Naive thymus-derived CD8-positive, alpha-beta T cell (primary cell): ENCODE results near the gene SIGMAR1. TPM values are rescaled to one million over a fixed set of nuclear protein-coding genes. Genes with fewer than 3 reads are reported as not detected.

ENCODE experiments used
- ATAC-seq, 2 donors: fragments of 150-1000 bp; cut with Tn5 transposase in 1 of 2; sonication (Bioruptor Pico), chemical (Tn5 transposase) in 1 of 2; 1 replicate in 1 of 2; 2 replicates in 1 of 2; pipeline ENCODE4 v1.10.0; 2021; ENCODE audit warnings: mild to moderate bottlenecking in 2 of 2, moderate library complexity in 2 of 2
- POLR2A ChIA-PET: fragments of 350-600 bp; sonication (Branson Sonifier 250); formaldehyde crosslinking; loops from one replicate; lab custom pipeline; 2021; ENCODE audit warnings: antibody characterized with exemption; lab: Charles Lee
- DNase-seq, 10 donors: peaks; one replicate each; pipeline versions ENCODE4 v3.0.0 to v3.0.0-alpha.2; 2020 to 2022
- H3K27ac Mint-ChIP-seq, 10 donors: one replicate each; pipeline ENCODE4 v1.8.0; 2020 to 2022; ENCODE audit warnings: mild to moderate bottlenecking in 10 of 10, mixed read lengths in 10 of 10, moderate library complexity in 4 of 10, inconsistent platforms in 1 of 10
- H3K27me3 Mint-ChIP-seq, 5 donors: one replicate each; pipeline ENCODE4 v1.8.0; 2021 to 2022; ENCODE audit warnings: mixed read lengths in 5 of 5
- H3K36me3 Mint-ChIP-seq, 3 donors: one replicate each; pipeline ENCODE4 v1.8.0; 2020 to 2022; ENCODE audit warnings: mixed read lengths in 3 of 3, mild to moderate bottlenecking in 2 of 3, inconsistent platforms in 1 of 3
- H3K4me1 Mint-ChIP-seq, 4 donors: one replicate each; pipeline ENCODE4 v1.8.0; 2021 to 2022; ENCODE audit warnings: mixed read lengths in 4 of 4
- H3K4me3 Mint-ChIP-seq, 10 donors: one replicate each; pipeline ENCODE4 v1.8.0; 2020 to 2022; ENCODE audit warnings: mild to moderate bottlenecking in 10 of 10, mixed read lengths in 10 of 10, moderate library complexity in 6 of 10, inconsistent platforms in 1 of 10
- H3K9me3 Mint-ChIP-seq, 9 donors: one replicate each; pipeline ENCODE4 v1.8.0; 2020 to 2022; ENCODE audit warnings: mixed read lengths in 9 of 9, mild to moderate bottlenecking in 3 of 9, inconsistent platforms in 1 of 9, moderate library complexity in 1 of 9
- polyA plus RNA-seq, 3 donors: library from polyadenylated mRNA; unstranded; fragments of 300-500 nt; fragmentation: Illumina TruSeq; gene quantifications; one replicate each; pipeline ENCODE4 v1.2.3, GENCODE V29; 2021
- total RNA-seq, 8 experiments: library from RNA in 2 of 8; stranded (reverse) in 2 of 8; gene quantifications; one replicate each; pipeline ENCODE4 v1.2.3 and lab custom pipeline; 2021 to 2026

Gene SIGMAR1
- total RNA-seq (10 to 100 TPM; 37.7 to 39.8 TPM), polyA plus RNA-seq (10 to 100 TPM; 67.9 to 78.4 (median 71.8) TPM), total RNA-seq (lab: John Stamatoyannopoulos, UW) (16.2 to 97.6 (median 33.4) reads per million in 6 experiments)

DNA sequence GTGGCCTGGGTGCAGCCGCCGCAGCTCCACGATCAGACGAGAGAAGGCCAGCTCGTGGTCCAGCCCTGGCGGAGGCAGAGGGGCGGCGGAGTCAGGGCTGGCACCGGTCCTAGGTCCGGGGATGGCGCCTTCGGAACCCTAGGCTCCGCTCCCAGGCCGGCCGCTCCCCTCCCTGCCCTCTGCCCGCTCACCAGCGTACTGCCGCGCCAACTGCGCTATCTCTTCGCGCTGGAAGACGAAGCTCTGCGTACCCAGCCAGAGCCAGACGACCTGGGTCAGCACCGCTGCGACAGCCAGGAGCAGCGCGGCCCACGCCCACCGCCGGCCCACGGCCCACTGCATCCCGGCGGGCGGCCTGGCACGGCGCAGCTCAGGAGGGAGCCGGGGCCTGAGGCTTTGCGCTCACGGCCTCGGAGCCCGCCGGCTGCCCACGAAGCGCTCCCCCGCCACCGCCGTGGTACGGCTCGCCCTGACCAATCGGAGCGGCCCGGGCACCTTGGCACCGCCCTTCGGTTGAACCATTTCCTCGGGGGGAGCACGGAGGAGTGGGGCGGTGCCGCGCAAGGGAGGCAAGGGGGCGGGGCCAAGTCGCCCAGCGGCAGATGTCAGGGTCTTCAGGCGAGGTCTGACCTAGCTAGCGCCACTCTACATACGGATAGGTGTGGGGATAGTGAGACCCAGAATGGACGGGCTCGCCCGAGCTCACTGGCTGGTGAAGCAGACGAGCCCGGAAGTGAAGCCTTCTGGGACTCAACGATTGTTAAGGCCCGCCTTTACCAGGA, at the start of gene SIGMAR1:
Gene SIGMAR1 (minus strand): TSS at position 432 of the 782 bp plus-strand sequence. CDS start 90 bp downstream, at position 342.
- H3K36me3 Mint-ChIP-seq: peaks cover 0 to 4% (median 0%) of the 10 kb centered on the region in 3 donors
- H3K27me3 Mint-ChIP-seq: no peaks in the 10 kb centered on the region
- POLR2A ChIA-PET: interaction anchor here (0.6 to 5.5 kb wide), 20 partner anchors 8 to 1348 kb away, joined by 3 to 55 read pairs (median 6); partner anchors contain the start of genes ARID3C, CCL27, DCTN3 and ENHO
- H3K27ac Mint-ChIP-seq: peak within 1 kb of the TSS; percentile 91 to 96 (median 94)
- H3K4me1 Mint-ChIP-seq: peaks cover 18 to 42% (median 34%) of the 10 kb centered on the region in 4 donors
- ATAC-seq (peak; percentile 89 to 92), DNase-seq (peak; percentile 85 to 97 (median 93))
- H3K4me3 Mint-ChIP-seq: peak within 1 kb of the TSS; percentile 82 to 93 (median 90)
- H3K9me3 Mint-ChIP-seq: no peaks in the 10 kb centered on the region

DNA sequence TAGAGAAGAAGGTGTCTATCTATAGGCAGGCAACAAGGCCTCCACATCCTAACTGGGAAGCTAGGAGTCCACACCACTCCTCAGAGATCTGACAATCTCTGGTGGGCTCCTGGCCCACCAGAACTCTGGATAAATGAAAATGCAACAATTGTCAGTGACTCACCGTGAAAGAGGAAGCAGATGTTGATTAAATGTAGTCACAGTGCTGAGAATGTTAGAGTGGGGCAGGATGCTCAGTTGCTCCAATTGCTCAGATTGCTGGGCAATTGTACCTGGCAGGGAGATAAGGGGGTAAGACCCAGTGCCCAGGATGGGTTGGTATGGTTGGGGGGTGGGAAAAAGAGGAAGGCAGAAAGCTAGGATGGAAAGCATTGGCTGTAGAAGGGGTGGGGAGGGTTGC, 49.1 kb upstream of the SIGMAR1 start:
- Mint-ChIP-seq H3K9me3 (no peaks in the 10 kb centered on the region), H3K27ac (no peak overlapping the region), H3K4me3 (no peak overlapping the region), H3K4me1 (no peaks in the 10 kb centered on the region), H3K36me3 (no peaks in the 10 kb centered on the region), H3K27me3 (peaks cover 0 to 2% (median 0%) of the 10 kb centered on the region in 5 donors)
- POLR2A ChIA-PET: no interaction called here
- ATAC-seq (no peak), DNase-seq (no peak)

DNA sequence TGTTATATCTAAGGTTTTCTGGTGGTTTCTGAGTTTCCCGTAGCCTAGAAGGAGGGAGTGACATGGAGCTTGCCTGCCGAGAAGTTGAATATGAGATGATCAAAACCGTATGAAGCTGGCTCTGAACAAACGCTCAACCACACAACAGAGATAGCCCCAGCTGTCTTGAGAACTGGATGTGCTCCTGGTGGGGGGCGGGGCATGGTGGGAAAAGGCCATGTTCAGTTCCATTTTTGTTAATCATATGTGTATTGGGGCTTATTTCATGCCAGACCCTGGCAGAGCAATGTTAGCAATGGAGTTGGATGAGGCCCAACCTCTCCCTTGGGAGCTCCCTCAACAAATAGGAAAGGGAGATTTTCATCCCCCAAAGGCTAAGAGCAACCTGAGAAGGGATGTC, 48.6 kb upstream of the SIGMAR1 start:
- ATAC-seq (no peak), DNase-seq (no peak)
- H3K4me1 Mint-ChIP-seq: no peaks in the 10 kb centered on the region
- H3K27ac Mint-ChIP-seq: no peak overlapping the region
- POLR2A ChIA-PET: no interaction called here
- H3K36me3 Mint-ChIP-seq: no peaks in the 10 kb centered on the region
- no peaks in the 10 kb centered on the region for H3K9me3 Mint-ChIP-seq
- H3K27me3 Mint-ChIP-seq: peaks cover 0 to 2% (median 0%) of the 10 kb centered on the region in 5 donors
- H3K4me3 Mint-ChIP-seq: no peak overlapping the region

DNA sequence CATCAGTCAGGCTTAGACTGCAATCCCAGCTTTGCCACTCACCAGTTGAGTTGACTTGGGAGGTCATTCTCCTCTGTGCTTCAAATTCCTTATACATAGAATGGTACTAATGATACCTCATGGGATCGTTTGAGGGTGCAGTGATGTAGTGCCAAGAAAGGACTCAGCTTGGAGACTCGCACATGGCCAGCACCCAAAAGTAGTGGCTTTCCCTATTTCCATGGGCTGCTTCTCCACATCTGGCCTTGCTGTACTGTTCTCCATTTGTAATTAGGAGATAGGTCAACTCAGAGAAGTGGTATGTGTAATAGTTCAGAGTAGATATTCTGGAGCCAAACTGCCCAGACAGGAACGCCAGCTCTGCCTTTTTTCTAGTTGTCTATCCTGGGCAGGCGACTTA, 48.0 kb upstream of the SIGMAR1 start:
- no peaks in the 10 kb centered on the region for H3K9me3 Mint-ChIP-seq
- POLR2A ChIA-PET: no interaction called here
- no peak overlapping the region for H3K27ac Mint-ChIP-seq
- H3K4me3 Mint-ChIP-seq: no peak overlapping the region
- H3K4me1 Mint-ChIP-seq: no peaks in the 10 kb centered on the region
- ATAC-seq (no peak), DNase-seq (no peak)
- H3K27me3 Mint-ChIP-seq: peaks cover 0 to 2% (median 0%) of the 10 kb centered on the region in 5 donors
- no peaks in the 10 kb centered on the region for H3K36me3 Mint-ChIP-seq

DNA sequence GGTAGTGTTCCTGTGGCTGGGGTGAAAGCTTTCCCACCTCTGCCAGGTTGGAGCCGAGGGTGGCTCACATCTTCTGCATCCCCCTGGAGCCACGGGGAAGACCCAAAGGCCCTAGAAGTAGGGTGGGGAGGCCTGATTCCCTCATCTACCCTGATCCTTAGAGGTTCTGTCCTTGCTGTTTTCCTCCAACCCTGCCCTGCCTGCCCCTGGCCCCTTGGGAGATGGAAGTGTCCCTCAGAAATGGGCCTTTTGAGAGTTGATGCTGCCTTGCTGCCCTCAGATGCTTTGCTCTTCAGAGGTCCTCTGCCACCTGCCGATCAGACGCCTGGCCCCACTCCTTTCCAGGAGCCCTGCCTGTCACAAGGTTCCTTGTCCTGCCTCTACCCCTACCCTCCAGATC, 47.2 kb upstream of the SIGMAR1 start:
- Mint-ChIP-seq H3K4me3 (no peak overlapping the region), H3K27ac (no peak overlapping the region)

DNA sequence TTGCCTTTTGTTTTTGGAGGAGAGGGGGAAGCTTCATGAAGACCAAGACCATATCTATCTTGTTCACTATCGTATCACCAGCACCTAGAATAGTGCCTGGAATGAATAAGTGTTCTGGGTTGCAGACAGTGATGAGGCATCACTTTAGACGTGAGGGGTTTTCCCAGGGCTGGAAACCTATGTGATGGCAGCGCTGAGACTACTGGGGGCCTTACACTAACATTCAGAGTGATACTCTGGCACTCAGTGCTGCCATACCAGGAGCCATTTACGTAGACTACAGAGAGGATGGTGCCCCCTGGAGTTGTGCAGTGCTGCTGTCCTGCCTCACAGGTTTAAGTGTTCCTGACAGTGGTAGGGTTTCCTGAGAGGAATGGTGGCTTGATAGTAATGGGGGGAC, 46.6 kb upstream of the SIGMAR1 start:
- ATAC-seq: no peak
- Mint-ChIP-seq H3K4me3 (no peak overlapping the region), H3K36me3 (no peaks in the 10 kb centered on the region), H3K27ac (no peak overlapping the region), H3K9me3 (no peaks in the 10 kb centered on the region), H3K4me1 (no peaks in the 10 kb centered on the region), H3K27me3 (peaks cover 0 to 1% (median 0%) of the 10 kb centered on the region in 5 donors)
- no peak for DNase-seq
- POLR2A ChIA-PET: no interaction called here

More for the DNA sequence above, 47.2 kb upstream of the SIGMAR1 start:
- Mint-ChIP-seq H3K4me1 (no peaks in the 10 kb centered on the region), H3K36me3 (no peaks in the 10 kb centered on the region), H3K9me3 (no peaks in the 10 kb centered on the region), H3K27me3 (peaks cover 0 to 2% (median 0%) of the 10 kb centered on the region in 5 donors)
- ATAC-seq: no peak
- POLR2A ChIA-PET: no interaction called here
- DNase-seq: no peak

DNA sequence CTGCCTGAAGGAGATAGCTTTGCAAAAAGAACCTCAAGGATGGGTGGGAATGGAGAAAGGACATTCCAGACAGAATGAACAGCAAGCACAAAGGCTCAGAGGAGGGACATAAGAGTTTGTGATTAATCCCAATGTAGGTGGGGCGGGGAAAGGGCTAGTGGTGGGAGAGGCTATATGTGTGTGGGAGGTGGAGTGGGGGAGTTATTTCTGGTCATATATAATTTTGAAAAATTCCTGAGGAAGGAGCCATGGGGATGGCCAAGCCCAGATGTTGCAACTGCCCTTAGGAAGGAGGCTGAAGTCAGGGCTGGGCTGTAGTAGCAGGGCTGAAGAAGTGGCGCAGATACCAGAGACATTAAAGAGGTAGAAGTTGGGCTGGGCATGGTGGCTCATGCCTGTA, 38.3 kb upstream of the SIGMAR1 start:
- no peak for ATAC-seq
- H3K27ac Mint-ChIP-seq: peak overlapping the region in 2 of 10 donors; percentile 0 to 57

DNA sequence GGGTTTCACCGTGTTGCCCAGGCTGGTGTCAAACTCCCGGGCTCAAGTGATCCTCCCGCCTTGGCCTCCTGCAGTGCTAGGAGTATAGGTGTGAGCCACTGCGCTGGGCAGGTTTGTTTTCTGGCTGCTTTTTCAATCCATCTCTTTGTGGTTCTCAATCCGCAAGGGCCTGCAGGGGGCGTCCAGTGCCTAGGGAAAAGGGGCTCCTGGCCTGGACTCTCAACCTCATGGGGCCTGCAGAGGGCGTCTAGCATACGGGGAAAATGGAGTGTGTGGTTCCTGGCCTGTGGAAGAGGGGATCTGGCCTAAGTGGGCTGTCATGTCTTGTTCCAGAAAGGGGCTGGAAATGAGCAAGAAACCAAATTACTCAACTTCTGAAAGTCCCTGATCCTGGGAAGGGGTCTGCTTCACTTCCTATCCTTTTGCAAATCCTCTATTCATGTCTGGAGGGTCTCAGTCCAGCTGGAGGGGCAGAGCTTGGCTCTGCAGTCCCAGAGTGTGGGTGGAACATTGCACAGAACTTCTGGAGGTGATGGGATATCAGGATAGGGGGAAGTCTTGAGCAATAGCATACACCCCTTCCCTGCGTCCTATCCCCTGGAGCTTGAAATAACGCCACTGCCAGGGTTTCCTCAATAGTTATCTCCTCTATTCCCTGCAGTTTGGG, 37.6 kb upstream of the SIGMAR1 start:
- Mint-ChIP-seq H3K27me3 (no peaks in the 10 kb centered on the region), H3K36me3 (peaks cover 0 to 5% (median 0%) of the 10 kb centered on the region in 3 donors), H3K9me3 (peaks cover 0 to 7% (median 0%) of the 10 kb centered on the region in 9 donors), H3K4me1 (peaks cover 0 to 2% (median under 1%) of the 10 kb centered on the region in 4 donors), H3K4me3 (no peak overlapping the region), H3K27ac (peak overlapping the region in 2 of 10 donors; percentile 19 to 57)
- peak; percentile 65 to 87 for ATAC-seq
- POLR2A ChIA-PET: no interaction called here
- DNase-seq: peak; percentile 21 to 78 (median 38)

More for the DNA sequence above, 38.3 kb upstream of the SIGMAR1 start:
- Mint-ChIP-seq H3K4me1 (peaks cover 0 to 2% (median under 1%) of the 10 kb centered on the region in 4 donors), H3K27me3 (peaks cover 0 to 1% (median 0%) of the 10 kb centered on the region in 5 donors), H3K4me3 (peak overlapping the region in 1 of 10 donors; percentile 44), H3K9me3 (peaks cover 0 to 3% (median 0%) of the 10 kb centered on the region in 9 donors), H3K36me3 (no peaks in the 10 kb centered on the region)
- no peak for DNase-seq
- POLR2A ChIA-PET: no interaction called here

DNA sequence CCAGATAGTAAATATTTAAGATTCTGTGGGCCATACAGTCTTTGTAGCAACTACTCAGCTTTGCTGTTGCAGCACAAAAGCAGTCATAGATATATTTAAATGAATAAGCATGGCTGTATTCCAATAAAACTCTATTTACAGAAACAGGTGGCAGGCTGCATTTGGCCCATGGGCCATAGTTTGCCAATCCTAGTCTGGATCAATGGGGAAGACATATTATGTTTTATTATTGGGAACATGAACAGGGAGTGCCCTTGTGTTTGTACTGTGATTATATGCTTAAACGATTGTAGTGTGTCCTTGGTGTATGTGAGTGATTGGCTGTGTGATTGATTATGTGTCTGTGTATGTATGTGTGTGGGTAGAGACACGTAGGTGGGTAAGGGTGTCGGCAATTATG, 36.9 kb upstream of the SIGMAR1 start:
- Mint-ChIP-seq H3K4me3 (no peak overlapping the region), H3K4me1 (peaks cover 0 to 2% (median under 1%) of the 10 kb centered on the region in 4 donors), H3K36me3 (peaks cover 0 to 9% (median 5%) of the 10 kb centered on the region in 3 donors), H3K27ac (peak overlapping the region in 2 of 10 donors; percentile 19 to 57), H3K27me3 (no peaks in the 10 kb centered on the region), H3K9me3 (peaks cover 0 to 15% (median 2%) of the 10 kb centered on the region in 9 donors)
- DNase-seq: no peak
- no peak for ATAC-seq
- POLR2A ChIA-PET: no interaction called here

DNA sequence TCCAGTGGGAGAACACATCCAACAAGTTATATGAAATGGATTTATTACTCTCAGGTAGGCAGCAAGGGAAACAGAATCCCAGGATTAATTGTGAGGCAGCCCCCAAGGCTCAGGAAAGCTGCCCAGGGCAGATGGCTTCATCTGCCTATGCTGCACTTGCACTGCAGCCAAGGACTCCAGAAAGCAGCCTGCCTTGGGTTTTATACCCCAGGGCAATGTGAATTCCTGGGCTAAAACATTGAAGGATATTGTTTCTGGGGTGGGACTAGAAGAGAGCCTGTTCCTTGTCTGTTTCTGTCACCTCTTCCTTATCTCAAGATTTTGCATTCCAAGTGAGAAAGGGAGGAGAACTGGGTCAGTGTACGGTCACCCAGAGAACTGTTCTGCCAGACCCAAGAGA, 33.7 kb upstream of the SIGMAR1 start:
- no peak for ATAC-seq
- POLR2A ChIA-PET: no interaction called here
- peaks cover 4 to 13% (median 5%) of the 10 kb centered on the region in 4 donors for H3K4me1 Mint-ChIP-seq
- H3K9me3 Mint-ChIP-seq: peaks cover 0 to 20% (median 5%) of the 10 kb centered on the region in 9 donors
- H3K36me3 Mint-ChIP-seq: peaks cover 0 to 14% (median 10%) of the 10 kb centered on the region in 3 donors
- DNase-seq: no peak
- H3K27me3 Mint-ChIP-seq: no peaks in the 10 kb centered on the region
- H3K27ac Mint-ChIP-seq: no peak overlapping the region
- H3K4me3 Mint-ChIP-seq: no peak overlapping the region

DNA sequence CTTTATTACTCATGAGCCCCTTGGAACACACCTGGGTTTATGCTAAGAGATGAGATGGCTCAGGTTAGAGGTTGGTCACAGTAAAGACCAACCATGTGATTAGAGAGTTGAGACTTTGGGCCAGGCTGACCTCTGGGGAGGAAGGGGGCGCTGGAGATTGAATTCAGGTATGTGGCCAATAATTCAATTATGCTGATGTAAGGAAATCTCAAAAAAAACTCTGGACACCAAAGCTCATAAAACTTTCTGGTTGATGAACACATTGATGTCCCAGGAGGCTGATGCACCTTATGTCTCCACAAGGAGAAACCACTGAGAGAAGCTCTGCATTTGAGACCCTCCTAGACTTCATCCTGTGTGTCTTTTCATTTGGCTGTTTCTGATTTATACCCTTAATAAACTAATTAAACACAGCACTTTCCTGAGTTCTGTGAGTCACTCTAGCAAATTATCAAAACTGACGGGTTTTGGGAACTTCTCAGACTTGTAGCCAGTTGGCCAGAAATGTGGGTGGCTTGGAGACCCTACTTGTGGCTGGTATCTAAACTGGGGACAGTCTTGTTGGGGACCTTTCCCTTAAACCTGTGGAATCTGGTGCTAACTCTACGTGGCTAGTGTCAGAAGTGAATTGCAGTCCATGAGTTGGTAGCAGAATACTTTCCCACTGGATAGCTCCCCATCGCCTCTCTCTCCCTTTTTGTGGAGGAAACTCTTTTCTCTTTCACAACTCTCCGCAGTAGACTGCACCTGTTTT, 32.4 kb upstream of the SIGMAR1 start:
- Mint-ChIP-seq H3K36me3 (peaks cover 0 to 14% (median 10%) of the 10 kb centered on the region in 3 donors), H3K4me3 (no peak overlapping the region), H3K4me1 (peaks cover 8 to 23% (median 10%) of the 10 kb centered on the region in 4 donors), H3K27ac (peak overlapping the region in 1 of 10 donors; percentile 26), H3K9me3 (peaks cover 0 to 20% (median 5%) of the 10 kb centered on the region in 9 donors), H3K27me3 (no peaks in the 10 kb centered on the region)
- no peak for ATAC-seq
- DNase-seq: no peak
- POLR2A ChIA-PET: no interaction called here
